HG03354 (cell line): ENCODE measurements around the gene SDHB.
"Not testable (repeated sequence)": the region's sequence is repeated elsewhere in the genome, so short reads cannot be mapped to it uniquely, and the experiment has no call there.

Experiments
- ATAC-seq: cut with Tn5 transposase; IDR thresholded peaks from one replicate; pipeline ENCODE4 v1.9.1; 2021; ENCODE audit warnings: mild to moderate bottlenecking; ENCODE audit not compliant: unreplicated experiment, poor library complexity, severe bottlenecking

The SDHB gene

GRCh38 chr1:17078991-17079868 is 25.4 kb upstream of the SDHB start:
- no peak for ATAC-seq

- no peak for ATAC-seq
Measured at GRCh38 chr1:17075470-17076255, 21.8 kb upstream of the SDHB start.

- ATAC-seq, result no peak
Measured at GRCh38 chr1:17071794-17072193, 18.0 kb upstream of the SDHB start.

GRCh38 chr1:17070163-17070525 is 16.3 kb upstream of the SDHB start:
- no peak for ATAC-seq

- no peak for ATAC-seq
Measured at GRCh38 chr1:17069452-17070162, 15.8 kb upstream of the SDHB start.

GRCh38 chr1:17068789-17069188 is 15.0 kb upstream of the SDHB start:
- ATAC-seq, result no peak

GRCh38 chr1:17067465-17068240 is 13.8 kb upstream of the SDHB start:
- ATAC-seq, result no peak

GRCh38 chr1:17067069-17067426 is 13.2 kb upstream of the SDHB start:
- ATAC-seq, result no peak

- no peak for ATAC-seq
Measured at GRCh38 chr1:17066361-17067068, 12.7 kb upstream of the SDHB start.

- ATAC-seq, result no peak
Measured at GRCh38 chr1:17065666-17066065, 11.8 kb upstream of the SDHB start.

- ATAC-seq, result not testable (repeated sequence)
Measured at GRCh38 chr1:17062751-17063150, 8.9 kb upstream of the SDHB start.

GRCh38 chr1:17061892-17062291 is 8.1 kb upstream of the SDHB start:
- no peak for ATAC-seq

GRCh38 chr1:17061486-17061885 is 7.7 kb upstream of the SDHB start:
- no peak for ATAC-seq

- no peak for ATAC-seq
Measured at GRCh38 chr1:17060306-17060749, 6.5 kb upstream of the SDHB start.

GRCh38 chr1:17059391-17060305 is 5.8 kb upstream of the SDHB start:
- ATAC-seq, result no peak

- ATAC-seq, result no peak
Measured at GRCh38 chr1:17056551-17056950, 2.7 kb upstream of the SDHB start.

- no peak for ATAC-seq
Measured at GRCh38 chr1:17055801-17056200, 2.0 kb upstream of the SDHB start.

GRCh38 chr1:17053086-17053684 is 647 bp downstream of the SDHB start:
- no peak for ATAC-seq
